Stimulated activated CD8-positive, alpha-beta memory T cell treated with anti-CD3 and anti-CD28 coated beads, Interleukin-12 subunit alpha, Interleukin-12 subunit beta, amount 100 ng/mL, for 24 hours (primary cell): ENCODE results near the gene RAMACL.
"Not testable (repeated sequence)": the region's sequence is repeated elsewhere in the genome, so short reads cannot be mapped to it uniquely, and the experiment has no call there.

Experiments used
- DNase-seq: peaks from one replicate; pipeline ENCODE4 v3.0.0-alpha.2; 2020; ENCODE audit errors: extremely low read depth

The RAMACL gene

GRCh38 chr6:166595949-166596348 lies 9.5 kb upstream of the RAMACL start:
- DNase-seq, result no peak

- DNase-seq, result no peak
Measured at GRCh38 chr6:166595061-166595780, 8.7 kb upstream of the RAMACL start.

GRCh38 chr6:166592821-166593220 lies 6.3 kb upstream of the RAMACL start:
- no peak for DNase-seq

GRCh38 chr6:166591961-166592520 lies 5.6 kb upstream of the RAMACL start:
- no peak for DNase-seq

- DNase-seq, result no peak
Measured at GRCh38 chr6:166591026-166591425, 4.5 kb upstream of the RAMACL start.

GRCh38 chr6:166589786-166590574 lies 3.5 kb upstream of the RAMACL start:
- DNase-seq, result no peak

- DNase-seq, result no peak
Measured at GRCh38 chr6:166589337-166589731, 2.9 kb upstream of the RAMACL start.

- no peak for DNase-seq
Measured at GRCh38 chr6:166588691-166589336, 2.3 kb upstream of the RAMACL start.

- DNase-seq, result no peak
Measured at GRCh38 chr6:166587631-166588413, 1.3 kb upstream of the RAMACL start.

- DNase-seq, result no peak
Measured at GRCh38 chr6:166584853-166585429, 1.5 kb downstream of the RAMACL start.

- no peak for DNase-seq
Measured at GRCh38 chr6:166584155-166584554, 2.3 kb downstream of the RAMACL start.

GRCh38 chr6:166583230-166583965 lies 3.1 kb downstream of the RAMACL start:
- DNase-seq, result no peak

- DNase-seq, result no peak
Measured at GRCh38 chr6:166582258-166582657, 4.2 kb downstream of the RAMACL start.

- not testable (repeated sequence) for DNase-seq
Measured at GRCh38 chr6:166581801-166582200, 4.7 kb downstream of the RAMACL start.

GRCh38 chr6:166581091-166581511 lies 5.4 kb downstream of the RAMACL start:
- no peak for DNase-seq

GRCh38 chr6:166580076-166581050 lies 6.1 kb downstream of the RAMACL start:
- no peak for DNase-seq

- no peak for DNase-seq
Measured at GRCh38 chr6:166579237-166579850, 7.1 kb downstream of the RAMACL start.

GRCh38 chr6:166578536-166579236 lies 7.8 kb downstream of the RAMACL start:
- DNase-seq, result no peak
